ENCODE measurements around the gene DVL1. TPM values are rescaled to one million over a fixed set of nuclear protein-coding genes. Genes with fewer than 3 reads are reported as not detected.

Gene DVL1
- total RNA-seq, 1 experiment from 2014 or later, result 83.9 TPM

DNA sequence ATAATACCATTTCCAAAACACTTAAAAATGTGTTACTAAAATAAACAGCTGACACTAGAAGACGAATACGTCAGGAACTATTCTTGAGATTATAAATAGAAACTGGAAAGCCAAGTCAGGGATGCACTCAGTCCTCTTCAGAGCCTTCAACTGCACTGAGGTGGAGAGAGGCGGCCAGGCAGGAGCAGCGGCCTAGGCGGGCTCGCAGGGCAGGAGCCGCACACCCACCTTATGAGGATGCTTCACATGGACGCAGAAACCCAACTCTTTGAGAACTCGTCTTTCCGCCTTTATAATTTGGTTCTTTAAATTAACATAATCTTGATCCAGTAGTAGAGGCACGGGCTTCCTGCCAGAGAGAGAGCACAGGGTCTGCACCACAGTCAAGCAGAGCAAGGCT lies 45.9 kb upstream of the DVL1 start:
- H3K36me3 Mint-ChIP-seq (ENCODE audit: insufficient read depth, unreplicated experiment), result peaks cover 72% of the 10 kb centered on the region
- H3K4me1 Mint-ChIP-seq (ENCODE audit: low read depth, unreplicated experiment), result no peaks in the 10 kb centered on the region
- no peak overlapping the region for H3K27ac Mint-ChIP-seq (ENCODE audit: unreplicated experiment)
- intact Hi-C loops (cut with micrococcal nuclease; ENCODE audit: unreplicated experiment), result no loop called here
- no peak overlapping the region for H3K4me3 Mint-ChIP-seq (ENCODE audit: low read depth, unreplicated experiment)
- BruUV-seq (replicated peaks), result no TSS peak
- TF ChIP-seq, protein P1, sequence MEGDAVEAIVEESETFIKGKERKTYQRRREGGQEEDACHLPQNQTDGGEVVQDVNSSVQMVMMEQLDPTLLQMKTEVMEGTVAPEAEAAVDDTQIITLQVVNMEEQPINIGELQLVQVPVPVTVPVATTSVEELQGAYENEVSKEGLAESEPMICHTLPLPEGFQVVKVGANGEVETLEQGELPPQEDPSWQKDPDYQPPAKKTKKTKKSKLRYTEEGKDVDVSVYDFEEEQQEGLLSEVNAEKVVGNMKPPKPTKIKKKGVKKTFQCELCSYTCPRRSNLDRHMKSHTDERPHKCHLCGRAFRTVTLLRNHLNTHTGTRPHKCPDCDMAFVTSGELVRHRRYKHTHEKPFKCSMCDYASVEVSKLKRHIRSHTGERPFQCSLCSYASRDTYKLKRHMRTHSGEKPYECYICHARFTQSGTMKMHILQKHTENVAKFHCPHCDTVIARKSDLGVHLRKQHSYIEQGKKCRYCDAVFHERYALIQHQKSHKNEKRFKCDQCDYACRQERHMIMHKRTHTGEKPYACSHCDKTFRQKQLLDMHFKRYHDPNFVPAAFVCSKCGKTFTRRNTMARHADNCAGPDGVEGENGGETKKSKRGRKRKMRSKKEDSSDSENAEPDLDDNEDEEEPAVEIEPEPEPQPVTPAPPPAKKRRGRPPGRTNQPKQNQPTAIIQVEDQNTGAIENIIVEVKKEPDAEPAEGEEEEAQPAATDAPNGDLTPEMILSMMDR (IDR thresholded peaks at IDR 0.05; ENCODE audit: unreplicated experiment), result no peak
- H3K9me3 Mint-ChIP-seq (ENCODE audit: low read depth, unreplicated experiment), result no peaks in the 10 kb centered on the region
- H3K27me3 Mint-ChIP-seq (ENCODE audit: unreplicated experiment), result no peaks in the 10 kb centered on the region
- no peak for DNase-seq
- CTCF ChIA-PET, result no interaction called here

DNA sequence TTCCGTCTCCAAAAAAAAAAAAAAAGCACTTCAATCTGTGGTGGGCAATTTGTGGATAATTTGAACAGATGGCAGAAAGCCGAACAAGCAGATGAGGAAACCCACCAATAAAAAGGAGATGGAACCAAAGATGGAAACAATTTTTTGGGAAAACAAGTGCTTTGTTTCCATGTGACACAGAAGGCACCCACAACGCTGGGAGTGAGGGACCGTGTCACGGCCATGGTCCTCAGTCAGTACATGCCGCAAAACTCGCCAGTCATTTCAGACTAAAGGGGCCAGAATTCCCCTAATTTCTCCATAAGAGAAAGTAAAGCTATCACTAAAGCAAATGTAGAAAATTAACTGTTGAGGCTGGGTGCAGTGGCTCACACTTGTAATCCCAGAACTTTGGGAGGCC lies 44.9 kb upstream of the DVL1 start:
- no peak for DNase-seq
- BruUV-seq (replicated peaks), result no TSS peak
- Mint-ChIP-seq H3K27me3 (ENCODE audit: unreplicated experiment) (no peaks in the 10 kb centered on the region), H3K4me1 (ENCODE audit: low read depth, unreplicated experiment) (no peaks in the 10 kb centered on the region), H3K9me3 (ENCODE audit: low read depth, unreplicated experiment) (no peaks in the 10 kb centered on the region), H3K4me3 (ENCODE audit: low read depth, unreplicated experiment) (no peak overlapping the region), H3K27ac (ENCODE audit: unreplicated experiment) (no peak overlapping the region), H3K36me3 (ENCODE audit: insufficient read depth, unreplicated experiment) (peaks cover 72% of the 10 kb centered on the region)
- intact Hi-C loops (cut with micrococcal nuclease; ENCODE audit: unreplicated experiment), result no loop called here
- CTCF ChIA-PET, result no interaction called here
- TF ChIP-seq, protein P1 (IDR thresholded peaks at IDR 0.05; ENCODE audit: unreplicated experiment), result no peak

DNA sequence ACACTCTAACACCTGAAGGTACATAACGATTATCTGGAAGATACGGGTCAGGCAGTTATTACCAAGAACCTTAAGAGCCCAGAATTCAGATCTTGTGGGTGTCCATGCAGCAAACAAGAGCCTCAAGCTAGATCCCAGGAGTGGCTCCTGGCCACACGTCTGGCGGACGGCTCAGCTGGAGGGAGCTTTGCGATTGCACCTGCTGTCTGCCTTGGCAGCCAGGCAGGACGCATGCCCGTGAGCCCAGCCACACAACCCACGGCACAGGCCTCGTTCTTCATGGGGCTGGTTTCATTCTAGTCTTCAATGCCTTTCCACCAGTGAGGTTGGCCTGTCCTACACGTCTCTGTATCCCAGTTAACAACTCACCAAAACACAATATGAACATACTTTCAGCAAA lies 44.2 kb upstream of the DVL1 start:
- DNase-seq, result no peak
- CTCF ChIA-PET, result no interaction called here
- TF ChIP-seq, protein P1 (IDR thresholded peaks at IDR 0.05; ENCODE audit: unreplicated experiment), result no peak
- H3K27me3 Mint-ChIP-seq (ENCODE audit: unreplicated experiment), result no peaks in the 10 kb centered on the region
- no peaks in the 10 kb centered on the region for H3K9me3 Mint-ChIP-seq (ENCODE audit: low read depth, unreplicated experiment)
- no peak overlapping the region for H3K27ac Mint-ChIP-seq (ENCODE audit: unreplicated experiment)
- H3K36me3 Mint-ChIP-seq (ENCODE audit: insufficient read depth, unreplicated experiment), result peaks cover 75% of the 10 kb centered on the region
- no peak overlapping the region for H3K4me3 Mint-ChIP-seq (ENCODE audit: low read depth, unreplicated experiment)
- intact Hi-C loops (cut with micrococcal nuclease; ENCODE audit: unreplicated experiment), result no loop called here
- no TSS peak for BruUV-seq (replicated peaks)
- no peaks in the 10 kb centered on the region for H3K4me1 Mint-ChIP-seq (ENCODE audit: low read depth, unreplicated experiment)

DNA sequence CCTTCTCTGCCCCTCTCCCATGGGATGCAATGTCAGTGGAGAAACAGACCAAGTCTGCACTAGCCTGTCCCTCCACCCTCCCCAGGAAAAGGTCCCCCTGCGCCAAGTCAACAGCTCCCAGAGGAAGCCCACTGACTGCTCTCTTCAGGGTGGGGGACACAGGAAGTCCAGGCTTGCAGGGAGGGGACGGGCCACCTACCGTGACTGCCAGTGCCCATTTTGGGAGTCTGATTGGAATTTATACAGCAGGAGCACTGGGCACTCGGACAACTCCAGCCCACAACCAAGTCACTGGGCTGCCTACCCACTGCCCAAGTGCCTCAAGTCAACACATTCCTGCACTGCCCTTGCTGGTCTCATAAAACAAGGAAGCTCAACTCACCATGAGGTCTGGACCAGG lies 43.8 kb upstream of the DVL1 start:
- Mint-ChIP-seq H3K9me3 (ENCODE audit: low read depth, unreplicated experiment) (no peaks in the 10 kb centered on the region), H3K36me3 (ENCODE audit: insufficient read depth, unreplicated experiment) (peaks cover 74% of the 10 kb centered on the region), H3K4me3 (ENCODE audit: low read depth, unreplicated experiment) (no peak overlapping the region), H3K4me1 (ENCODE audit: low read depth, unreplicated experiment) (no peaks in the 10 kb centered on the region), H3K27me3 (ENCODE audit: unreplicated experiment) (no peaks in the 10 kb centered on the region), H3K27ac (ENCODE audit: unreplicated experiment) (no peak overlapping the region)
- intact Hi-C loops (cut with micrococcal nuclease; ENCODE audit: unreplicated experiment), result no loop called here
- TF ChIP-seq, protein P1 (IDR thresholded peaks at IDR 0.05; ENCODE audit: unreplicated experiment), result no peak
- CTCF ChIA-PET, result no interaction called here
- BruUV-seq (replicated peaks), result no TSS peak
- no peak for DNase-seq

DNA sequence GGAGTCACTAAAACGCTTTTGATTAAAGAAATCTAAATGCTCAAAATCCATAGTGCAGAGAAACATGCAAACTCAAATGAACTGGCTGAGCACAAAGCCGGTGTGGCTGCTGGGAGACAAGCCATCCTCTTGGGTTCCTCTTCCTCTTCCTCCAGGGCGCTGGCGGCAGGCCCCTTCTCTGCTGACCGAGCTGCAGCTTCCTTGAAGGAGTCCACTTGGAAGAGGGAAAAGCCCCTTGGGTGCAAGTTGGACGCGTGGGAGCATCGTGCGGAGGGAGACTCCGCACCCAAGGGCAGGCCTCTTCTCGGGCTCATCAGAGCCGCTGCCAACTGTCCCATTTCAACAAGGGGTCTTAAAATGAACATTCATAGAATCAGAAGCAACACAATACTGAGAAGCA lies 42.0 kb upstream of the DVL1 start:
- Mint-ChIP-seq H3K4me3 (ENCODE audit: low read depth, unreplicated experiment) (no peak overlapping the region), H3K27ac (ENCODE audit: unreplicated experiment) (no peak overlapping the region), H3K36me3 (ENCODE audit: insufficient read depth, unreplicated experiment) (peaks cover 74% of the 10 kb centered on the region), H3K4me1 (ENCODE audit: low read depth, unreplicated experiment) (no peaks in the 10 kb centered on the region), H3K9me3 (ENCODE audit: low read depth, unreplicated experiment) (no peaks in the 10 kb centered on the region), H3K27me3 (ENCODE audit: unreplicated experiment) (no peaks in the 10 kb centered on the region)
- TSS peak; percentile 2 for BruUV-seq (replicated peaks)
- no peak for DNase-seq
- intact Hi-C loops (cut with micrococcal nuclease; ENCODE audit: unreplicated experiment), result no loop called here
- TF ChIP-seq, protein P1 (IDR thresholded peaks at IDR 0.05; ENCODE audit: unreplicated experiment), result no peak
- CTCF ChIA-PET, result no interaction called here
